ENCODE measurements around the gene NFILZ. TPM values are rescaled to one million over a fixed set of nuclear protein-coding genes. Genes with fewer than 3 reads are reported as not detected.
"Not testable (repeated sequence)": the region's sequence is repeated elsewhere in the genome, so short reads cannot be mapped to it uniquely, and the experiment has no call there.

Gene NFILZ
- total RNA-seq, 1 donor from 2014 or later, result not detected

DNA sequence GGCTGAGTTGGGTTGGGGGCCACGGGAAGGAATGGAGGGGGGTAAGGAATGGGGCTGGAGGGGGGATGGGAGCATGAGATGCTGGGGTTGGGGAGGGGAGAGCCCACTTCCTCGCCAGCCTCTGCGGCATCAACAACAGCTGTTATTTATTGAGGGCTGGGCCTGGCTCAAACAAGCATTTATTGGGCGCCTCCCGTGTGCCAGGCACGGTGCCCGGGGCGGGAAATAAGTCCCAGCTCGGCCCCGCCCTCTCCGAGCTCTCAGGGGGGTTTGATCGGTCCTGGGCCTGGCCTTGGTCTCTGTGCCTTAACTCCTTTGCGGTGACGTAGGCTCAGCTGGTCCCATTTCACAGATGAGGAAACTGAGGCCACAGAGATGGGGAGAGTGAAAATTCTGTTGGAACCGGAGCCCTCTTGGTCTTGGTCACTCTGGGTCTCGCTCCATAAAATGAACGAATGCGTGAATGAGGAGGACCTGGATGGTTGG is 19.0 kb upstream of the NFILZ start:
- DNase-seq (ENCODE audit: low read depth in 2 of 2), result no peak

DNA sequence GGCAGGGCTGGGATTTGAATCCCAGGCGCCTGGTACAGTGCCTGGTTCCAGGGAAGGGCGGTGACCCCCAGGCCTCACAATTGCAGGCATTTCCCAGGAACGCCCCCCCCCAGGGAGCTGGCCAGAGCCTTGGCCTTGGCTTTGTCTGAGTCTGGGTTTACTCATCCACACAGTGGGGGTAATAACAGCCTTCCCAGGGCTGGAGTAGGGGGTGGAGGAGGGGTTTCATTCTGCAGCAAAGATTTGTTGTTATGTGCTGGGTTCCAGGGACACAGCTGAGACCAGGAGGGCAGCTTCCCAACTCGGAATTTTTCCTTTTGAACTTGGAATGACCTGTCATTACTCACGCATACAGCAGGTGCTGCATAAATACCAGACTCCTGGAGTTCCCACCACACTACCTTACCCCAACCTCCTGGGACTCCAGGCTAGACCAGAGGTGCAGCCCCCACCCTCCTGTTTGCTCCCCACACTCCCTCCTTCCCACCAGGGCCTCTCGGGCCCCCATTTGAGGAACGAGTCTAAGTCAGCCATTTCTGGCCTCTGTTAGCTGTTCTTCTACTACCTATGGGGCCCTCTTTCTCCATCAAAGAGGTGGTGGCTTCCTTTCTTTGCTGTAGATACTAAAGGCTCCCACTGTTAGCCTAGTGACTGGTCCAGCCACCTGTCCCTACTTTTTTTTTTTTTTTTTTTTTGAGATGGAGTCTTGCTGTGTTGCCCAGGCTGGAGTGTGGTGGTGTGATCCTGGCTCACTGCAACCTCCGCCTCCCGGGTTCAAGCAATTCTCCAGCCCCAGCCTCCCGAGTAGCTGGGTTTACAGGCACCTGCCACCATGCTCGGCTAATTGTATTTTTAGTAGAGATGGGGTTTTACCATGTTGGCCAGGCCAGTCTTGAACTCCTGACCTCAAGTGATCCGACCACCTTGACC is 18.3 kb upstream of the NFILZ start:
- DNase-seq (ENCODE audit: low read depth in 2 of 2), result peak in 1 of 2 donors; percentile 58

DNA sequence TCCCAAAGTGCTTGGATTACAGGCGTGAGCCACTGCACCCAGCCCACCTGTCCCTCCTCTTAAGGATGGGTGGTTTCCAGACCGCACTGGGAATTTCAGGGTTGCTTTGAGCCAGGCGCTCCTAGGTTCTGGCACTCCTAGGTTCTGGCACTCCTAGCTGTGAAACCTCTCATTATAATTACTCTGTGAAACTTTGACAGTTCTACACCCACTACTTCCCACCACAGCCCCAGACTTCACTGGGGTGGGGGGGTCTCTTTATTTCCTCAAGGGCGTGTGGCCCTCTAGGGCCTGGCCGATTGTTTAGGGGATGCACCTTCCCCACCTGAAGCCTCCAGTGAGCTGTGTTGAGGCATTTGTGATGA is 17.6 kb upstream of the NFILZ start:
- DNase-seq (ENCODE audit: low read depth in 2 of 2), result no peak

DNA sequence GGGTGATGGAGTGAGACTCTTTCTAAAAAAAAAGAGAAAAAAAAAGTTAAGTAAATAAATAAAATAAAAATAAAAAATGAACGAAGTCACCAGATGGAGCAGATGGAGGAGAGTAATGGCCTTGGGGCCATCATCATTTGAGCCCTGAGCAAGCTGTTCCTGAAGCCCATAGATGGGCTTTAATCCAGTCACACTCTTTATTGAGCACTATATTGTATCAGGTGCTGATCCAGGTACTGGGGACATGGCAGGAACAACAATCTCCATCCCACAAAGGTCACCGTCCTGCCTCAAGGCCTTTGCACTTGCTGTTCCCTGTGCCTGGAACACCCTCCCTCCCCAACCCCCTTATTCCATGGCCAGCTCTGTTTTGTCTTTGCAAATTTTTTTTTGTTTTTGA is 16.0 kb upstream of the NFILZ start:
- DNase-seq (ENCODE audit: low read depth in 2 of 2), result no peak

DNA sequence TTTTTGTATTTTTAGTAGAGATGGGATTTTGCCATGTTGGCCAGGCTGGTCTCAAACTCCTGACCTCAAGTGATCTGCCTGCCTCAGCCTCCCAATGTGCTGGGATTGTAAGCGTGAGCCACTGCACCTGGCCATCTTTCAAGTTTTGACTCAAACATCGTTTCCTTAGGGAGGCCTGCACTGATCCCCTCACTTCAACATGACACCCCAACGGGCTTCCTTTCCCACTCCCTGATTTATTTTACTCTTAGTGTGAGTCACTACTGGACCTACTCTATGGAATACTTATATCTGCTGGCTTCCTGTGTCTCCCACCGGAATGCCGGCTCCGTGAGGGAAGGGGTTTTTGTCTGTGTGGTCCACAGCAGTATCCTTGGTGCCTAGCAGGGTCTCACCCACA is 15.4 kb upstream of the NFILZ start:
- DNase-seq (ENCODE audit: low read depth in 2 of 2), result no peak

DNA sequence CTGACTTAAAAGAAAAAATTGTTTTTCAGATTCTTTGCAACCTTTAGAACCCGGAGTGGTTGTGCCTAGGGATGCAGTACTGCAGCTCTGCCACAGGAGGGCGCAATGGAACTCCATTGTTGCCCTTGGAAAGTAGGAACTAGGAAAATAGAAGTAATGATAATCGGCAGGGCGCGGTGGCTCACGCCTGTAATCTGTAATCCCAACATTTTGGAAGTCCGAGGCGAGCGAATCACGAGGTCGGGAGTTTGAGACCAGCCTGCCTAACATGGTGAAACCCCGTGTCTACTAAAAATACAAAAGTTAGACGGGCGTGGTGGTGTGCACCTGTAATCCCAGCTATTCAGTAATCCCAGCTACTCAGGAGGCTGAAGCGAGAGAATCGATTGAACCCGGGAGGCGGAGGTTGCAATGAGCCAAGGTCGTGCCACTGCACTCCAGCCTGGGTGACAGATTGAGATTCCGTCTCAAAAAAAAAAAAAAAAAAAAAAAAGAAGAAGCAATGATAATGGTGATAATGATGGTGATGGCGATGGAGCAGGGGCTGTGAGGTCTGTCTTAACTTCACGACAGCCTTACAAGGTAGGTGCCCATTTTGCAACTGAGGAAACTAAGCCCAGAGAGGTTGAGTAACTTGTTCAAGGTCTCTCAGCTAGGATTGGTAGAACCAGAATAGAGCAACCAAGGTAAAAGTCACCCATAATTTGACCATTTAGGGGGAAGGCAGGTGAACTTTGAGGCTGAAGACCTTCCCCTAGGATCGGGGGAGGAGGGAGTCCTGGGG is 14.4 kb upstream of the NFILZ start:
- peak; percentile 43 to 52 for DNase-seq (ENCODE audit: low read depth in 2 of 2)

DNA sequence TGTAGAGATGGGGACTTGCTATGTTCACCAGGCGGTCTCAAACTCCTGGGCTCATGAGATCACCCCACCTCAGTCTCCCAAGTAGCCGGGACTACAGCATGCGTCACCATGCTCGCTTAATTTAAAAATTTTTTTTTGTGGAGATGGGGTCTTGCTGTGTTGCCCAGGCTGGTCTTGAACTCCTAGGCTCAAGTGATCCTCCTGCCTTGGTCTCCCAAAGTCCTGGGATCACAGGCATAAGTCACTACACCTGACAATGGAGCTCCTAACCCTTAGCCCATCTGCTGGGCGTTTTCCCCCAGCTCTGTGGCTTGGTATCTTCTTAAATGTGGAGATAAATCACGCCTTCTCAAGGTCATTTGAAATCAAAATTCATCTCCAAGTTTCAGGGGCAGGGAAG is 13.6 kb upstream of the NFILZ start:
- DNase-seq (ENCODE audit: low read depth in 2 of 2), result no peak

DNA sequence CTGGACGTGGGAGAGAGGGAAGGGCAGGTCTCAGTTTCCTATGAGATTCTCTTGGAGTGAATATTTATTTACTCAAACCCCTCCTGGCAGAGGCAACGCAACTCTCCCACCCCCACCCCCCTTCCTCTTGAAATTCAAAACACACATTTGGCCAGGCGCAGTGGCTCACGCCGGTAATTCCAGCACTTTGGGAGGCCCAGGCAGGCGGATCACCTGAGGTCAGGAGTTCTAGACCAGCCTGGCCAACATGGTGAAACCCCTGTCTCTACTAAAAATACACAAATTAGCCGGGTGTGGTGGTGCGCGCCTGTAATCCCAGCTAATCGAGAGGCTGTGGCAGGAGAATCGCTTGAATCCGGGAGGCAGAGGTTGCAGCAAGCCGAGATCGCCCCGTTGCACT is 13.1 kb upstream of the NFILZ start:
- DNase-seq (ENCODE audit: low read depth in 2 of 2), result not testable (repeated sequence)

DNA sequence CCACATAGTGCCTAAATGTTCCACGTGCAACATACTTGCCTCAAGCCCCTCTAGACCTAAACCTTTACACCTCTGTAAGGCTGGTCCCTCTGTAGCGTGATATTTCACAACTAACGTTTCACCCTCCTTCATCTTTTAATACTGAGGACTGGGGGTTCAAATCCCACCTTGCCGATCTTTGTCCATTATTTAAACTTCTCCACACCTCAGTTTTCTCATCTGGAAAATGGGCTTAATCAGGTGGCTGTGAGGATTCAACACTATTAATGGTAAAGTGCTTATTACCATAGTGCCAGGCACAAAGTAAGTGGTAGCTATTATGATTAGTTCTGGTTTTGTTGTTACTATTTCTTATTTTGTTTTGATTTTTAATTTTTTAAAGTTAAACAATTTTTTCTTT is 12.4 kb upstream of the NFILZ start:
- no peak for DNase-seq (ENCODE audit: low read depth in 2 of 2)

DNA sequence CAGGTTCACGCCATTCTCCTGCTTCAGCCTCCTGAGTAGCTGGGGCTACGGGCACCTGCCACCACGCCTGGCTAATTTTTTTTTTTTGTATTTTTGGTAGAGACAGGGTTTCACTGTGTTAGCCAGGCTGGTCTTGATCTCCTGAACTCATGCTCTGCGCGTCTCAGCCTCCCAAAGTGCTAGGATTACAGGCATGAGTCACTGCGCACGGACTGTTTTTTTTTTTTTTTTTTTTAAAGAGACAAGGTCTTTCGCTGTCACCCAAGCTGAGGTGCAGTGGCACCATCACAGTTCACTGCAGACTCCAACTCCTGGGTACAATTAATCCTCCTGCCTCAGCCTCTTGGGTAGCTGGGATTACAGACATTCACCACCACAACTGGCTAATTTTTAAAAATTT is 11.7 kb upstream of the NFILZ start:
- DNase-seq (ENCODE audit: low read depth in 2 of 2), result no peak

DNA sequence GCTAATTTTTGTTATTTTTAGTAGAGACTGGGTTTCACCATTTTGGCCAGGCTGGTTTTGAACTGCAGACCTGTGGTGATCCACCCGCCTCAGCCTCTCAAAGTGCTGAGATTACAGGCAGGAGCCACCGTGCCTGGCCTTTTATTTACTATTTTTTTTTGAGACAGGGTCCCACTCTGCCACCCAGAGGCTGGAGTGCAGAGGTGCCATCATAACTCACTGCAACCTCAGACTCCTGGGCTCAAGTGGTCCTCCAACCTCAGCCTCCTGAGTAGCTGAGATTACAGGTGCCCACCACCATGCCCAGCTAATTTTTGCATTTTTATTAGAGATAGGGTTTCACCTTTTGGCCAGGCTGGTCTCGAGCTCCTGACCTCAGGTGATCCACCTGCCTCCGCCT is 7.5 kb upstream of the NFILZ start:
- DNase-seq (ENCODE audit: low read depth in 2 of 2), result not testable (repeated sequence)

DNA sequence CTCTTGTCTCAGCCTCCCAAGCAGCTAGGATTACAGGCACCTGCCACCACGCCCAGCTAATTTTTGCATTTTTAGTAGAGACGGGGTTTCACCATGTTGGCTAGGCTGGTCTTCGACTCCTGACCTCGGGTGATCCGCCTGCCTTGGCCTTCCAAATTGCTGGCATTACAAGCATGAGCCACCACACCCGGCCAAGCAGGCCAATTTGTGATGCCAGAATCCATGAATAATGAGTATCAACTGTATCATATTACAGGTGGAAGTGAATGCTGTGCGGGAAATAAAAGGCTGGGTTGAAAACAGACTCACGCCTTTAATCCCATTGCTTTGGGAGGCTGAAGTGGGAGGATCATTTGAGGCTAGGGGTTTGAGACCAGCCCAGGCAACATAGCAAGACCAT is 3.6 kb upstream of the NFILZ start:
- no peak for DNase-seq (ENCODE audit: low read depth in 2 of 2)

DNA sequence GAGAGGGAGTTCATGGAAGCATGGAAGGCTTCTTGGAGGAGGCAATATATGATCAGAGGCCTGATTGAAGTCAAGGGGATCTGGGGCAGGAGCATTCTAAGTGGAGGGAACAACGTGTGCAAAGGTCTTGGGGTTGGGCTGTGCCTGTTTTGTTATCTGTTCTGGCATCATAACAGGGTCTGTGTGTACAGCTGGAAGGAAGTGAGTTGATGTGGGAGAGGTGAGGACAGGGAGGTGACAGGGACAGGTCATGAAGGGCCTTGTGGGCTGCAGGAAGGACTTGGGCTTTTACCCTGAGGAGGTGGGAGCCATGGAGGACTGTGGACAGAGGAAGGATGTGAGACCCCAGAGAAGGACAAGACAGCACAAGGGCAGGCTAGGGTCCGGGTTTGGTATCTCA is 1.2 kb upstream of the NFILZ start:
- no peak for DNase-seq (ENCODE audit: low read depth in 2 of 2)

DNA sequence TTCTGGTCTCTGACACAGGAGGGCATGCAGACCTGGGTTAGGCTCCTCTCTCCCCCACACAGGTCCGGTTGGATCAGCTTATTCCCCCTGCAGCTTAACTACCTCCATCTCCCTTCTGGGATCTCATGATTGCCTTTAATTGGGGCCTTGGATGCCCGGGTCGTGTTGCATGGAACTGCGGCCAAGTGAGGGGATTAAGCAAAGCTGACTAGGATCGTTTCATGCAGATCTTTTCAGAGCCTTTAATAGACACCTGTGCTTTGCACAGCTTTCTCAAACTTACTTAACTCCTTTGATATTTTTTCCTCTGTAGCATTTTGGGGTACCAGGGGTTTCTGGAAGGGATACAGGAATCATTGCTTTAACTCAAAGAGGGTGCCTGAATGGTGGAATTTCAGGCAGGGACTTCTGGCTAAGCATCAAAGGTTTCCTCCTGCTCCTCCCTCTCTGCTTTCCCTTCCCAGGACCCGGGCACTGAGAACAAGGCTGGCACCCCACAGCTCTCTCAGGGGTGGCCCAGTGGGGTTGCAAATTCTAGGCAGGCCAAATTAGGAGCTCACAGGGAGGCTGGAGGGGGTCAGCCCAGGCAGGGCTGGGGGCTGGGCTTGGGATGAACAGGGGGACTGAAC is 477 bp downstream of the NFILZ start:
- no peak for DNase-seq (ENCODE audit: low read depth in 2 of 2)

DNA sequence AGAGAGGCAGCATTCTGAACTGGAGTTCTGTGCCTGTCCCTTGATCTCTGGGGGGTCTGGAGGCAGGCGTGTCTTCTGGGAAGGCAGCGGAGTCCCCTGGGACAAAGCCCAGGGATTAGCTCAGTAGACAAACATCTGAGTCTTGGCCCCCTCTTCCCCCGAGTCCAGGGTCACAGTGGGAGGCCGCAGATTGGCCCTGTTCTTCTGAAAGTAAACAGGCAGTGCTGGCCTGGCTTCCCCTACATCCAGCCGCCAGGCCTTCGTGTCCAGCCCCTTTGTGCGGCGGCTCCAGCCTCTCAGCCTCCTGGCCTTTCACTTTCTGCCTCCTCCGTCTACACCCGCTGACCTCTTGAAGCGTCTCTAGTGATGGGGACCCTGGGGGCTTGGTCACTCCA is 989 bp downstream of the NFILZ start:
- no peak for DNase-seq (ENCODE audit: low read depth in 2 of 2)

DNA sequence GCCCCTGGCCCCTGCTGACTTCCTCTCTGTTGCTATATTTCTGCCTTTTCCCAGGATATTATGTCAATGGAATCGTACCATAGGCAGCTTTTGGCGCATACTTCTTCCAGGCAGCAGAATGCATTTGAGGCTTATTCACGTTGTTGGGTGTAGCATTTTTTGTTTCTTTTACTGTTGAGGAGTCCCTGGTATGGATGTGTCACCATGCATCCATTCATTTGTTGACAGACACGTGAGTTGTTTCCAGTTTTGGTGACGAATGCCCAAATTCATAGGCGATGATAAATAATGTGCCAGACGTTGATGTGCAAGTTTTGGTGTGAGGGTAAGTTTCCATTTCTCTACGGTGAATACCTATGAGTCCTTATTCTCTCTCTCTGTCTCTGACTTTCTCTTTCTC is 5.0 kb downstream of the NFILZ start:
- DNase-seq (ENCODE audit: low read depth in 2 of 2), result no peak

DNA sequence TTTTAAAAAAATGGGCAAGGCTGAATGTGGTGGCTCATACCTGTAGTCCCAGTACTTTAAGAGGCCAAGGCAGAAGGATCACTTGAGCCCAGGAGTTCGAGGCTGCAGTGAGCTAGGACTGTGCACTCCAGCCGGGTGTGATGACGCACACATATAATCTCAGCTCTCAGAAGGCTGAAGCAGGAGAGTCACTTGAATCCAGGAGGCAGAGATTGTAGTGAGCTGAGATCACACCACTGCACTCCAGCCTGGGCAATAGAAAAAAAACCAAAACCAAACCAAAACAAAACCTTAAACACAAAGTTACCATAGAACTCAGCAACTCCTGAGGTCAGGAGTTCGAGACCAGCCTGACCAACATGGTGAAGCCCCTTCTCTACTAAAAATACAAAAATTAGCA is 6.6 kb downstream of the NFILZ start:
- not testable (repeated sequence) for DNase-seq (ENCODE audit: low read depth in 2 of 2)

DNA sequence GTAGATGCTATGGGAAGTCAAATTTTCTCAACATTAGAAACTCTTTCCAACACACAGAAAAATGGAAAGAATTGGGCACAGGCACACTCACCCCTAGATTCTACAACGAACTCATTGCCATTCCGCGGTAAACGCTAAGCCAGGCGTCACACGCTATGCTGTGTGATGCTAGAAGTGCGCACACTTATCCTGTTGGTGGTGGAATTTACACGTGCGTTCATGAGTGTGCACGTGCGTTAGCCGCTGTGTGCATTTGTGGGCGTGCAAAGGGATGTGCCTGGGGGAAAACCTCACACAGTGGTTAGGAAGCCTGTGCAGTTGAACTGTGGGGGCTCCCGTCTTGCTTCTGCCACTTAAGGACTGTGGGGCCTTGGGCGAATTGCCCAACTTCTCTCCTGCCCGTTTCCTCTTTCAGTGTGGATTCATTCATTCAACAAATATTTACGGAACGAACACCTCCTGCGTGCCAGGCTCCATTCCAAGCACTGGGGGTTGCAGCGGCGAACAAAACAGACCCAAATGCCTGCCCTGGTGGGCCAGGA is 7.7 kb downstream of the NFILZ start:
- DNase-seq (ENCODE audit: low read depth in 2 of 2), result no peak

DNA sequence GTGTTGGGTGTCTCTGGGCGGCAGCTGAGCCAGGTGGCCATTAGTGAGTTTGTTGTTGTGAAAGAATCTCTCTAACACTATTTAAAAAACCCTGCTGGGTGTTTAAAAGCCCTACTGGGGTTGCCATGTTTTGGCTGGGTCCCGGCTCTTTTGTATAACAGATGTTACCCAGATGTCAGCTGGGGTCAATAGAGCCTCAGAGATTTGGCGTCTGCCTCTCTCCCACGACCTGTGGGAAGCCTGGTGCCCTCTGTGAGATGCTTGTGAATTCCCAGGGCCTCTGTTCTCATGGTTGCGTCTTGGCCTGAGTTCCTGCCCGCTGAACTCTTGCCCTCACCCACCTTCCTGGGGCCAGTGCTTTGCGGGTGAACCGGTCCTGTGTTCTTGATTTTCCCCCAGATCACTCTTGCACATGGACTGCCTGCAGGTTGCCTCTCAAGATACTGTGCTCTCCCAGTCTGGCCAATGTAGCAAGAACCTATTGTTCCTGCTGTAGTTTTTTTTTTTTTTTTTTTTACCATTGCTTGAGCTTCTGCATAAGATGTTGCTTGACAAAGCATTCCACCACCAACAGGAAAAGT is 9.5 kb downstream of the NFILZ start:
- no peak for DNase-seq (ENCODE audit: low read depth in 2 of 2)

DNA sequence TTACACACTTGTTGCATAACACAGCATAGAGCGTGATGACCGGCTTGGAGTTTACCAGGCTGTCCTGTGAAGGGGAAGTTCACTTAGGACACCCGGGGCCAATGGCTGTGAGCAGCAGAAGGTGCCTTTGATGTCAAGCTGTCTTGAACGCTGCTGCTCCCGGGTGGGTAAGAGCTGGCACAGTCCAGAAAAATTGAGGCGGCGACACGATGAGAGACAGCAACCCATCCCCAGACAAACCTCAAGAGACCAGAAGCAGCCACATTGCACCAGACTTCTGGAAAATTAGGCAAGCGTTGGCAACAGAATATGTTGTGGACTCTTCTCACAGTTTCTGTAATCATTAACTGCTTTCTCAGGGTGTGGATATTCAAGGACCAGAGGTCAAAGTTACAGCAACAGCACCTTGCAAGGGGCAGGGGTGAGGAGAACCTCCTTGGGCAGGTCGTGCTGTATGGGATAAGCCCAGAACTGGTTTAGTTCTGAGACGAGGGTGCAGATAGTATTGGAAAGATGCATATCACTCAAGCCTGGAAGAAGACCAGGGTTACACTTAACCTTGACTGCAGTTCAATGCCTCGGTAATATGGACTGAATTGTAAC is 10.1 kb downstream of the NFILZ start:
- no peak for DNase-seq (ENCODE audit: low read depth in 2 of 2)

DNA sequence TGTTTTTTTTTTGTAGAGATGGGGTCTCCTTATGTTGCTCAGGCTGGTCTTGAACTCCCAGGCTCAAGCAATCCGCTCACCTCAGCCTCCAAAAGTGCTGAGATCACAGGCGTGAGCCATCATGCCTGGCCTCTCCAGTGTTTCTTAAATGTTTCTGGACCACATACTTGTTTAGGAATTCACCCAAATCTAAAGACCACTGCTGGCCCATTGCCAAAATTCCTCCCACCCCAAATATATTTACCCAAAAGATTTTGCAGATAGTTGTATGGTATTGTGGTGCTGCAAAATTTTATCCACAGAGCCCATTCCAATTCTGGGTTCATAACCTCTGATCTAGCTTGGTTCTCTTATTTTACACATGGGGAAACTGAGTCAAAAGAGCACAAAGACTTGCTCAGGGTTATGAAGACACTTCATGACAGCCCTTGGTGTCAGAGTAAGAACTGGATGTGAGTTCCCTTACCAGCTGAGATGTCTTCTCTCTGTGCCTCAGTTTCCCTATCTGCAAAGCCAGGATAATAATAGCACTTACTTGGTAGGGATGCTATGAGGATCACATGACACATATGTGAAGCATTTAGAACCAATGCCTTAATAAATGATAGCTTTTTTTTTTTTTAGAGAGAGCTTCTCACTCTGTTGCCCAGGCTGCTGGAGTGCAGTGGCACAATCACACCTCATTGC is 10.9 kb downstream of the NFILZ start:
- DNase-seq (ENCODE audit: low read depth in 2 of 2), result no peak
